Activated CD4-positive, alpha-beta T cell treated with anti-CD3 and anti-CD28 coated beads, Interleukin-10, Interleukin-2, amounts not matched to agents 100 ng/mL and 50 ng/mL, durations not matched to agents 16 hours and 8 hours (primary cell): ENCODE data around the gene FAAP20.

ENCODE experiments used
- DNase-seq: peaks from one replicate; pipeline ENCODE4 v3.0.0-alpha.2; 2020

The FAAP20 gene

GRCh38 chr1:2209400-2210083 is 15.0 kb upstream of the FAAP20 start:
- no peak for DNase-seq

- DNase-seq: no peak
Measured at GRCh38 chr1:2208309-2209239, 14.0 kb upstream of the FAAP20 start.

- DNase-seq: no peak
Measured at GRCh38 chr1:2206813-2207487, 12.4 kb upstream of the FAAP20 start.

GRCh38 chr1:2205191-2205952 is 10.8 kb upstream of the FAAP20 start:
- DNase-seq: peak; percentile 97

- DNase-seq: no peak
Measured at GRCh38 chr1:2204415-2205190, 10.0 kb upstream of the FAAP20 start.

- DNase-seq: no peak
Measured at GRCh38 chr1:2203671-2204414, 9.3 kb upstream of the FAAP20 start.

- no peak for DNase-seq
Measured at GRCh38 chr1:2202843-2203601, 8.4 kb upstream of the FAAP20 start.

- no peak for DNase-seq
Measured at GRCh38 chr1:2202008-2202575, 7.5 kb upstream of the FAAP20 start.

- DNase-seq: no peak
Measured at GRCh38 chr1:2201062-2201461, 6.5 kb upstream of the FAAP20 start.

- DNase-seq: no peak
Measured at GRCh38 chr1:2200308-2200943, 5.9 kb upstream of the FAAP20 start.

- peak; percentile 95 for DNase-seq
Measured at GRCh38 chr1:2199042-2199810, 4.7 kb upstream of the FAAP20 start.

- DNase-seq: no peak
Measured at GRCh38 chr1:2198571-2198970, 4.0 kb upstream of the FAAP20 start.

- no peak for DNase-seq
Measured at GRCh38 chr1:2197707-2198165, 3.2 kb upstream of the FAAP20 start.

GRCh38 chr1:2196901-2197638 is 2.5 kb upstream of the FAAP20 start:
- no peak for DNase-seq

GRCh38 chr1:2195785-2196184 is 1.2 kb upstream of the FAAP20 start:
- DNase-seq: no peak

GRCh38 chr1:2194898-2195673 is 514 bp upstream of the FAAP20 start:
- DNase-seq: peak; percentile 90
